Measurements from ENCODE around the gene FNBP1.
A peak's percentile ranks its signal among the peaks of the same experiment; 100 is the strongest.

FNBP1 gene

DNA sequence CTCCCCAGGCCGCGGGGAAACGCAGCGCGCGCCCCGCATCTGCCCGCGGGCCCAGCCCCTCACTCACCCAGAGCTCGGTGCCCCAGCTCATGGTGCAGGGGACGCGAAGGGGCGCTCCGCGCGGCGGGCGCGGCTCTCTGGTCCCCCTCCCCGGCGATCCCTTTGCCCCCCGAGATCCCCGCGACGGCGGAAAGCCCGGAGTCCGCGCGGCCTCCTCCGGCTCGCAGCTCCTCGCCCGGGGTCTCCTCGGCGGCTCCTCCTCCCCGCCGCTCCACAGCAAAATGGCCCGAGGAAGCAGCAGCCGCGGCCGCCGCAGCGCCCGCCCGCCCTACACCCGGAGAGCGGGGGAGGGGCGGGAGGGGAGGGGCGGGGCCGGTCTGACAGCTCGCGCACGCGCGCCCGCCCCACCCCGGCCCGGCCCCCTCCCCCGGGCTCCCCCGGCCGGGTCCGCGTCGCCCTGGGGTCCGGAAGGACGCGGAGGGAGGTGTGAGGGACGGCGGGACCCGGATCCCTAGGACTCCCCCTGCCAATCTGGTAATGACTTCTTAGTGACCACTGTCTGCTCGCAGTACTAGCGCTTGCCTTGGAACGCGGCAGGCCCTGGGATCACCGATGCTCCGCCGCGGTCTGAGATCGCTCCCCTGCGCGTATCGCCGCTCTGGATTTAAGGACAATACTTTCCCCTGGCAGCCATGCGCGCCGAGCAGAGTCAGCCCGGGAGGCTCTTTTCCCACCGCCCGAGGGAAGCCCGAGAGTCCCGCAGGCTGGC lies at the start of gene FNBP1:
TSS of gene FNBP1 (minus strand) at position 305 of the 769 bp plus-strand sequence. CDS start at position 91, 214 bp downstream.
- DNase-seq = peak; percentile 65

GRCh38 chr9:130090915-130091314 lies 47.9 kb upstream of the FNBP1 start:
- DNase-seq = no peak

GRCh38 chr9:130089141-130089540 lies 46.2 kb upstream of the FNBP1 start:
- no peak for DNase-seq

GRCh38 chr9:130088051-130088450 lies 45.1 kb upstream of the FNBP1 start:
- no peak for DNase-seq

DNA sequence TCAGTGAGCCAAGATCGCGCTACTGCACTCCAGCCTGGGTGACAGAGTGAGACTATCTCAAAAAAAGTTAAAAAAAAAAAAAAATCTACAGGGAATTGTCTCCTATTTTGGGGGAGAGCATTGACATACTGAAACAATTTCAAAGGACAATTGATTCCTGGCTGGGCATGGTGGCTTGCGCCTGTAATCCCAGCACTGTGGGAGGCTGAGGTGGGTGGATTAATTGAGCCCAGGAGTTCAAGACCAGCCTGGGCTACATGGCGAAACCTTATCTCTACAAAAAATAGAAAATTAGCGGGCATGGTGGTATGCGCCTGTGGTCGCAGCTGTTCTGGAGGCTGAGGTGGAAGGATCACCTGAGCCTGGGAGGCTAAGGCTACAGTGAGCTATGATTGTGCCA lies 41.3 kb upstream of the FNBP1 start:
- no peak for DNase-seq

DNA sequence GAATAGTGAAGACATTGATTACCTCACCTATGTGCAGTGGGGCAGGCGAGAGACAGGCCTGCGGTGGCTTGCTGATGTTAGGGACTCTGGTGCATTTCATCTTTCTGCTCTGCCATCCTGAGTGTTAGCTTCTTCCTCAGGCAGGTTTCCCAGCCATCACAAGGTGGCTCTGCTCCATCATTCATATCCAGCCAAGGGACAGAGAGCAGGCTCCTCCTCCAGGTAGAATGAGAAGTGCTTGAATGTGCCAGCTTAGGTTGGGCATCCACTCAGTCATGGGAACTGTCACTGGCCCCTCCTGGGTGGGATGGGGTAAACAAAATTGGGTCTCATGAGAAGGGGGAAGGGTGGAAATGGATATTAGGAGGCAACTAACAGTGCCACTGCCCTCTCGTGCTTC lies 35.6 kb upstream of the FNBP1 start:
- DNase-seq = no peak

DNA sequence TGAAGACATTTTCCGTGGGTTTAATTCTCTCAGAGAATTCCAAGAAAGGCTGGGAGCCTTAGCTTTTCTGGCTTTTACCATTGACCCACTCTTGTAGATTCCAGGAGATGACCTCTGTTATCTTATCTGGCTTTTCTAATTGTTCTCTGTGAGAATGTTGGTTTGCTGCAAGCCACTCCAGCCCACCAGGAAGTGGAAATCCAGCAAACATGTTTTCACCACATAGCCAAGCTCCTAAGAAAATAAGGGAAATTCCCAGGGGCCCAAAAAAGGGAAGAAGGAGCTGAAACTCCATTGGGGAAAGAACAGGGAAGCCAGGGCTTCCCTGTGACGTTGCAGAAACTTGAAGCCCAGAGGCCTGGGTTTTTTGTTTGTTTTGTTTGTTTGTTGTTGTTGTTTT lies 30.4 kb upstream of the FNBP1 start:
- DNase-seq = peak; percentile 13

- peak; percentile 19 for DNase-seq
Measured at GRCh38 chr9:130072515-130073235, 29.7 kb upstream of the FNBP1 start.

DNA sequence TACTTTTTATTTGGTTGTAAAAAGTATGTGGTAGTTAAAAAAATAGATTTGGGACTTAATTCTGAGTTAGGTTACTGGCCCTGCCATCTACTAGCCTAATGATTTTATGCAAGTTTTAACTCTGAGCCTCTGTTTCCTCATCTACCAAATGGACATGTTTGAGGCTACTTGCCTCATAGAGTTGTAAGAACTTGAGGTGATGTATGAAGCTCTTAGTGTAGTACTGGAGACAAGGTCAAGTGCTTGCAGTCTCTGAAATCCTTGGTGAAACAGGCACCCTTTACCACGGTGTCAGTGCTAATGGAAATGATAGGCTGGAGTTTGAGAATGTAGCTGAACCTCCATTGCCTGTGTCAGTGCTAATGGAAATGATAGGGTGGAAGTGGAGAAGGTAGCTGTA lies 26.1 kb upstream of the FNBP1 start:
- DNase-seq = no peak

GRCh38 chr9:130064621-130065020 lies 21.6 kb upstream of the FNBP1 start:
- no peak for DNase-seq

DNA sequence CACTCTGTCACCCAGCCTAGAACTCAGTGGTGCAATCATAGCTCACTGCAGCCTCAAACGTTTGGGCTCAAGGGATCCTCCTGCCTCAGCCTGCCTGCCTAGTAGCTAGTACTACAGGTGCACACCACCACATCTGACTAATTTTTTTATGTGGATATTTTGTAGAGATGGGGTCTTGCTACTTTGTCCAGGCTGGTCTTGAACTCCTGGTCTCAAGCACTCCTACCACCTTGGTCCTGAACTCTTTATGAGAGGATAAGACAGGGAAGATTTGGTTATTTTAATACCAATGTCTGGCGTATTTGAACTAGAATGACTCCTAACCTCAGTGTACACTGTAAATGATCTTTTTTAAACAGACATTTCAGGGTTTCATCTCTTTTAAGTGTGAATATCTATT lies 19.8 kb upstream of the FNBP1 start:
- no peak for DNase-seq

DNA sequence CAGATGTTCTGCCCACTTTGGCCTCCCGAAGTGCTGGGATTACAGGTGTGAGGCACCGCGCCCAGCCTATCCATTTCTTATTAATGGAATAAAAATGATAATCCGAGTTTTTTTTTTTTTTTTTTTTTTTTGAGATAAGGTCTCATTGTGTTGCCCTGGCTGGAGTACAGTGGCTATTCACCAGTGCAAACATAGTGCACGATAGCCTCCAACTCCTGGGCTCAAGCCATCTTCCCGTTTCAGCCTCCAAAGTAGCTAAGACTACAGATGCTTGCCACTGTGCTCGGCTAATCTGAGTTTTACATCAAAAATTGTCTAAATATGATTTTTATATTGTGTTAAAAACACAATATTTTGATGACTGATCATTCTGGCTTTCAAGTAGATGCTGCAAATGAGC lies 17.3 kb upstream of the FNBP1 start:
- no peak for DNase-seq

DNA sequence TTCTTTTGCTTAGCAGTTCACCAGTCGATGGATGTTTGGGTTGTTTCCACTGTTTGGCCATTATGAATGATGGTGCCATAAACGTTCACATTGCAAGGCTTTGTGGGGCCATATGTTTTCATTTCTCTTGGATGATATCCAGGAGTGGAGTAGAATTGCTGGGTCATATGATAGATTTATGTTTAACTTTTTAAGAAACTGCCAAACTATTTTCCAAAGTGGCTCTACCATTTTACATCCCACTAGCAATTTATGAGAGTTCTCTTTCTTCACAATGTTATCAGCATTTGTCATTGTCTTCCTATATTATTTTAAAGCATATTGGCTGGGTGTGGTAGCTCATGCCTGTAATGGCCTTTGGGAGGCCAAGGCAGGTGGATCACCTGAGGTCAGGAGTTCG lies 15.9 kb upstream of the FNBP1 start:
- DNase-seq = no peak

- no peak for DNase-seq
Measured at GRCh38 chr9:130058154-130058553, 15.2 kb upstream of the FNBP1 start.

- no peak for DNase-seq
Measured at GRCh38 chr9:130054820-130055219, 11.8 kb upstream of the FNBP1 start.

GRCh38 chr9:130054325-130054786 lies 11.4 kb upstream of the FNBP1 start:
- DNase-seq = no peak

DNA sequence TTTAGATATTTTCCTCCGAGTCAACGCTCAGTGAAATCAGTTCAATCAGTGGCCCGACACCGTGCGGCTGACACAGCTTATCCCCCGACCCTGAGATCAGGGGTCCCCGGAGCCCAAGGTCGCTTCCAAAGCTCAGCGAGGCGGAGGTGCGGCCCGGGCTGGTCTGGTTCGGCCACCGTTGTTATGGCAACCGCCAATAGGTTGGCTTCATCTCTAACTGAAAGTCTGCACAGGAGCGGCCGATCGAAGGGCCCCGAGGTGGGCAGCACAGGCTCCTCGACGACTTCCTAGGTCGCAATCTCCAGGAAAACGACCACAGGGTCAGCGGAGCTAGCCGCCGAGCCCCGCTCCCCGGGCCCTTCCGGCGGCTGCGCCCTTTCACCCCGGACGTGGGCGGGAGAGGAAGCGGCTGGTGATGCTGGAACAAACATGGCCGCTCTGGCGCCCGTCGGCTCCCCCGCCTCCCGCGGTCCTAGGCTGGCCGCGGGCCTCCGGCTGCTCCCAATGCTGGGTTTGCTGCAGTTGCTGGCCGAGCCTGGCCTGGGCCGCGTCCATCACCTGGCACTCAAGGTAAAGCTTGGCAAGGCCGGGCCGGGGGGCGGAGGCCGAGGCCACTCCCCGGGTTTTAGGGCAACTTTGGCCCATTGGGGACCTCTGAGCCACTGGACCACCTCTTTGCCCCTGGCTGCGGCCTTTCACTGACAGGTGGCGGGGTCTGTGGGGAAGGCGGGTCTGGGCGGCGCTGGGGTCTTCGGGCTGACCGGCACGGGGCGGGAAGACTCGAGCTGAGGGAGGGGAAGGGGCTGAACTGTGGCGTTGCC lies 10.7 kb upstream of the FNBP1 start, which contains the start of gene GPR107:
TSS of gene GPR107 (plus strand) at position 403 of the 821 bp plus-strand sequence. CDS start at position 430, 27 bp downstream.
- DNase-seq = peak; percentile 69

- DNase-seq = no peak
Measured at GRCh38 chr9:130053109-130053503, 10.1 kb upstream of the FNBP1 start.

- no peak for DNase-seq
Measured at GRCh38 chr9:130051855-130052254, 8.9 kb upstream of the FNBP1 start.

GRCh38 chr9:130050462-130050861 lies 7.5 kb upstream of the FNBP1 start:
- no peak for DNase-seq

DNA sequence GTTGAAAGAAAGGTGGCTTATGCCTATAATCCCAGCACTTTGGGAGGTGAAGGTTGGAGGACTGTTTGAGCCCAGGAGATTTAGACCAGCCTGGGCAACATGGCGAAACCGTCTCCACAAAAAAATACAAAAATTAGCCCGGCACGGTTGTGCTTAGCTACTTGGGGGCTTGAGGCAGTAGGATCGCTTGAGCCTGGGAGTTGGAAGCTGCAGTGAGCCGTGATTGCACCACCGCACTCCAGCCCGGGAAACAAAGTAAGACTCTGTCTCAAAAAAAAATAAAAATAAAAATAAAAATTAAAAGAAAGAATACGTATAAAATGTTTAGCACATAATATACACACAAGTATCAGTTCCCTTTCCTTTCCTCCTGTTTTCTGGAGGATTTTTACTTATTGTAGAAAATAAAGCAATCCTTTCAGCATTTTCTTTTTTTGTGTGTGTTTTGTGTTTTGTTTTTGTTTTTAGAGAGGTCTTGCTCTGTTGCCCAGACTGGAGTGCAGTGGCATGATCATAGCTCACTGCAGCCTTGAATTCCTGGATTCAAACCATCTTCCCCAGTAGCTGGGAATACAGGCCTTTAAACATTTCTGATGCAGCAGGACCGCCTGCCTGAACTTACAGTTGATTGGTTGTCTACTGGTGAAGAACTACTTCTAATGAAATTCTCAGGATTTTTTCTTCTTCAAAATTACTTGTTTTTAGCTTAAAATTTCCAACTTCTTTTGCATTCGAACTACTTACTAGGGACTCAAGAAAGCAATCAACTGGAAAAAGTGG lies 6.6 kb upstream of the FNBP1 start:
- no peak for DNase-seq

DNA sequence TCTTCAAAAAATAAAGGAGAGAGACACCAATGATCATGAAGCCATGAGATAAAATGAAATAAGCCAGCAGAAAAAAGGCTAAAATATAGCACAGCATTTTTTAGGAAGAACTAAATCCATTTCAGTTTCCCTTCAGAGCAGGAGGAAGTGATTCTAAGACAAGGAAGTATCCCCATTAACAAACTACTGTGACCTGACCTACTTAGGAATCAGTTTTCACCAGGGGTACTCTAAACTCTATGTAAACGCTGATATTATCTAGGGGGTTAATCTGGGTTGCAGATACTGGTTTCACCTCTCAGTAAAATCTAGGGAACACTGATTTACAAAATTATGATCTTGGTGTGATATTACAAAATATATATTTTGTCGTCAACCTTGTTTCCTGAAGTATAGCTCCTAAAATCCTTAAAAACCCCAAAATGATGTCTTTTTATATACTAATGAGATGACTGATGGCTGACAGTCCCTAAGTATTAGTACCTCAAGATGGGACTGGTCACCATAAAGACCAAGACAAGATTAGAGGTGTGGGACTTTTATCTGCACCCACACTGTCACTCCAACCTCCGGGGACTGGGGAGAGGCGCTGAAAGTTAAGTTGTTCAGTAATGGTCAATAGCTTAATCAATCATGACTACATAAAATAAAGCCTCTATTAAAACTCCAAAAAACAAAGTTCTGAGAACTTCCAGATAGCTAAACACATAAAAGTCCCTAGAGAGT lies 2.9 kb upstream of the FNBP1 start:
- no peak for DNase-seq

All from amniotic stem cell (primary cell).